ENCODE results near the gene LIF. TPM values are rescaled to one million over a fixed set of nuclear protein-coding genes. Genes with fewer than 3 reads are reported as not detected.

Gene LIF
- total RNA-seq, 2 donors from 2014 or later: 0.31 to 0.77 TPM

GRCh38 chr22:30192427-30192826 lies 54.1 kb downstream of the LIF start:
- H3K27ac Mint-ChIP-seq: no peak overlapping the region
- Histone ChIP-seq H3K9ac (ENCODE audit: extremely low read depth, low read length, poor library complexity, severe bottlenecking) (no peak overlapping the region), H3K9me3 (ENCODE audit: control insufficient read depth, low read length) (no peaks in the 10 kb centered on the region), H3K4me3 (ENCODE audit: low read length) (no peak overlapping the region), H3K4me1 (ENCODE audit: control insufficient read depth, insufficient read depth, low read length) (peaks cover 4% of the 10 kb centered on the region), H3K36me3 (ENCODE audit: control insufficient read depth, insufficient read depth, low read length) (no peaks in the 10 kb centered on the region), H3K27me3 (ENCODE audit: control insufficient read depth, insufficient read depth, low read length, poor library complexity, severe bottlenecking) (peaks cover 8% of the 10 kb centered on the region), H3K27ac (ENCODE audit: low read depth, low read length) (no peak overlapping the region)
- no peak for DNase-seq
- TF ChIP-seq CTCF (conservative IDR thresholded peaks at IDR 0.05): no peak
- no peaks in the 10 kb centered on the region for H3K9me3 Mint-ChIP-seq
- WGBS, 2 experiments (ENCODE audit: insufficient coverage in 1 of 2, insufficient read length in 1 of 2): 100% methylated on average over 1 of the region's 1 CpG
- peaks cover 23% of the 10 kb centered on the region for H3K4me1 Mint-ChIP-seq
- H3K36me3 Mint-ChIP-seq (ENCODE audit: low read depth): no peaks in the 10 kb centered on the region
- H3K4me3 Mint-ChIP-seq: no peak overlapping the region
- H3K27me3 Mint-ChIP-seq (ENCODE audit: insufficient read depth): peaks cover 2% of the 10 kb centered on the region

GRCh38 chr22:30191040-30191701 lies 55.4 kb downstream of the LIF start:
- no peak for TF ChIP-seq CTCF (conservative IDR thresholded peaks at IDR 0.05)
- Mint-ChIP-seq H3K36me3 (ENCODE audit: low read depth) (no peaks in the 10 kb centered on the region), H3K9me3 (no peaks in the 10 kb centered on the region), H3K4me3 (no peak overlapping the region), H3K27me3 (ENCODE audit: insufficient read depth) (peaks cover 2% of the 10 kb centered on the region), H3K4me1 (peaks cover 17% of the 10 kb centered on the region), H3K27ac (no peak overlapping the region)
- WGBS, 2 experiments (ENCODE audit: insufficient coverage in 1 of 2, insufficient read length in 1 of 2): 93 to 95% methylated on average over 2 to 3 of the region's 3 CpGs
- Histone ChIP-seq H3K9ac (ENCODE audit: extremely low read depth, low read length, poor library complexity, severe bottlenecking) (no peak overlapping the region), H3K4me1 (ENCODE audit: control insufficient read depth, insufficient read depth, low read length) (no peaks in the 10 kb centered on the region), H3K4me3 (ENCODE audit: low read length) (no peak overlapping the region), H3K36me3 (ENCODE audit: control insufficient read depth, insufficient read depth, low read length) (no peaks in the 10 kb centered on the region), H3K27me3 (ENCODE audit: control insufficient read depth, insufficient read depth, low read length, poor library complexity, severe bottlenecking) (peaks cover 8% of the 10 kb centered on the region), H3K9me3 (ENCODE audit: control insufficient read depth, low read length) (no peaks in the 10 kb centered on the region), H3K27ac (ENCODE audit: low read depth, low read length) (no peak overlapping the region)
- no peak for DNase-seq

GRCh38 chr22:30190574-30190973 lies 56.0 kb downstream of the LIF start:
- no peak for TF ChIP-seq CTCF (conservative IDR thresholded peaks at IDR 0.05)
- H3K9ac ChIP-seq (ENCODE audit: extremely low read depth, low read length, poor library complexity, severe bottlenecking): no peak overlapping the region

More at GRCh38 chr22:30190574-30190973, 56.0 kb downstream of the LIF start:
- H3K4me3 Mint-ChIP-seq: no peak overlapping the region
- no peaks in the 10 kb centered on the region for H3K36me3 ChIP-seq (ENCODE audit: control insufficient read depth, insufficient read depth, low read length)
- H3K9me3 Mint-ChIP-seq: no peaks in the 10 kb centered on the region
- H3K9me3 ChIP-seq (ENCODE audit: control insufficient read depth, low read length): no peaks in the 10 kb centered on the region
- H3K27ac ChIP-seq (ENCODE audit: low read depth, low read length): no peak overlapping the region
- H3K27ac Mint-ChIP-seq: no peak overlapping the region
- H3K4me1 Mint-ChIP-seq: peaks cover 14% of the 10 kb centered on the region
- no peak for DNase-seq
- H3K27me3 ChIP-seq (ENCODE audit: control insufficient read depth, insufficient read depth, low read length, poor library complexity, severe bottlenecking): peaks cover 8% of the 10 kb centered on the region
- no peaks in the 10 kb centered on the region for H3K36me3 Mint-ChIP-seq (ENCODE audit: low read depth)
- no peaks in the 10 kb centered on the region for H3K4me1 ChIP-seq (ENCODE audit: control insufficient read depth, insufficient read depth, low read length)
- peaks cover 2% of the 10 kb centered on the region for H3K27me3 Mint-ChIP-seq (ENCODE audit: insufficient read depth)
- H3K4me3 ChIP-seq (ENCODE audit: low read length): no peak overlapping the region
- WGBS, 2 experiments (ENCODE audit: insufficient coverage in 1 of 2, insufficient read length in 1 of 2): 90 to 100% methylated on average over 1 of the region's 1 CpG

Other genes starting within 250 kb of the LIF start
- gene HORMAD2, start 166.3 kb downstream of the LIF start, total RNA-seq: under 1 TPM in 1 of 2 donors, not detected in 1; 0.55 TPM
- gene OSM, start 20.1 kb upstream of the LIF start, total RNA-seq: not detected
- 10 to 100 TPM; 19.2 to 19.5 TPM for gene CASTOR1, start 42.7 kb upstream of the LIF start, total RNA-seq
- gene TBC1D10A, start 80.2 kb upstream of the LIF start, total RNA-seq: 10 to 100 TPM; 12.1 to 13.7 TPM
- 100 to 1,000 TPM; 191 to 195 TPM for gene SF3A1, start 110.1 kb upstream of the LIF start, total RNA-seq
- gene CCDC157, start 110.2 kb upstream of the LIF start, total RNA-seq: 1 to 10 TPM; 6.1 to 7.2 TPM
- gene RNF215, start 140.7 kb upstream of the LIF start, total RNA-seq: 10 to 100 TPM; 44.0 to 46.7 TPM
- gene SEC14L2, start 150.3 kb upstream of the LIF start, total RNA-seq: 10 to 100 TPM; 13.9 to 19.1 TPM
- 10 to 100 TPM; 25.9 to 30.8 TPM for gene MTFP1, start 179.0 kb upstream of the LIF start, total RNA-seq
- gene SEC14L3, start 225.3 kb upstream of the LIF start, total RNA-seq: not detected

All from endodermal cell (in vitro differentiated cells).